Subcutaneous abdominal adipose tissue (tissue), 5 donors: ENCODE measurements around the gene TXLNB.

Source experiments
- H3K27ac ChIP-seq: one replicate; pipeline ENCODE4 v1.7.0; 2013; ENCODE audit warnings: low read depth, mild to moderate bottlenecking, inconsistent platforms, low read length, moderate library complexity
- H3K27me3 ChIP-seq, 5 donors: one replicate each; pipeline ENCODE4 v1.7.0; 2013; ENCODE audit warnings: low read length in 5 of 5, inconsistent platforms in 1 of 5; ENCODE audit not compliant: control insufficient read depth in 5 of 5, insufficient read depth in 4 of 5
- H3K36me3 ChIP-seq, 5 donors: one replicate each; pipeline ENCODE4 v1.7.0; 2013; ENCODE audit warnings: low read length in 5 of 5; ENCODE audit not compliant: control insufficient read depth in 5 of 5, insufficient read depth in 5 of 5
- H3K4me1 ChIP-seq, 5 donors: one replicate each; pipeline ENCODE4 v1.7.0; 2013; ENCODE audit warnings: low read length in 5 of 5, mild to moderate bottlenecking in 3 of 5, moderate library complexity in 1 of 5; ENCODE audit not compliant: control insufficient read depth in 5 of 5, insufficient read depth in 5 of 5
- H3K4me3 ChIP-seq, 5 donors: one replicate each; pipeline ENCODE4 v1.7.0; 2013; ENCODE audit warnings: low read length in 5 of 5, low read depth in 1 of 5
- H3K9ac ChIP-seq, 5 donors: one replicate each; pipeline ENCODE4 v1.7.0; 2013; ENCODE audit warnings: low read length in 5 of 5, mild to moderate bottlenecking in 4 of 5, moderate library complexity in 3 of 5
- H3K9me3 ChIP-seq, 5 donors: one replicate each; pipeline ENCODE4 v1.7.0; 2013; ENCODE audit warnings: low read length in 5 of 5; ENCODE audit not compliant: control insufficient read depth in 5 of 5
- donor health status: healthy.
- donor health status: healthy.
- donor health status: healthy.
- donor health status: healthy.
- donor health status: healthy.

Gene TXLNB

DNA sequence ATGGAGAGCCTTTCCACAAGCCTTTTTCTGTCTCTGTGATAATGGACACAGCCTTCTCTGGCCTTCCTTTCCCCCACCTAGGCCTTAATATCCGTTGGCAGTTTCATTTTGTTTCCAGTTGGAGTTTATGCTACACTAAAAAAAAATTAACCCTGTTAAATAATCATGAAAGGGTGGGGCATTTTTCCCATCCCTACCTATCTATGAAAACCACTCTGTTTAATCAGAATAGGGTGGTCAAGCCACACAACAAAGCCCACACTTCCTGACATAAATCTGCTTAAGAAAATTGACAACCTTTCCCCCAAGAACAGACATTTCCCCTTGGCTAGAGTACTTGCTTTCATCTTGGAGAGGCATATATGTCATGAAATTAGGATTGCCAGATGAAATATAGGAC, 14.2 kb downstream of the TXLNB start:
- H3K9me3 ChIP-seq, result no peaks in the 10 kb centered on the region
- no peak overlapping the region for H3K27ac ChIP-seq
- no peak overlapping the region for H3K4me3 ChIP-seq
- H3K27me3 ChIP-seq, result no peaks in the 10 kb centered on the region
- peaks cover 0 to 5% (median 0%) of the 10 kb centered on the region in 5 donors for H3K4me1 ChIP-seq
- H3K36me3 ChIP-seq, result no peaks in the 10 kb centered on the region
- no peak overlapping the region for H3K9ac ChIP-seq

DNA sequence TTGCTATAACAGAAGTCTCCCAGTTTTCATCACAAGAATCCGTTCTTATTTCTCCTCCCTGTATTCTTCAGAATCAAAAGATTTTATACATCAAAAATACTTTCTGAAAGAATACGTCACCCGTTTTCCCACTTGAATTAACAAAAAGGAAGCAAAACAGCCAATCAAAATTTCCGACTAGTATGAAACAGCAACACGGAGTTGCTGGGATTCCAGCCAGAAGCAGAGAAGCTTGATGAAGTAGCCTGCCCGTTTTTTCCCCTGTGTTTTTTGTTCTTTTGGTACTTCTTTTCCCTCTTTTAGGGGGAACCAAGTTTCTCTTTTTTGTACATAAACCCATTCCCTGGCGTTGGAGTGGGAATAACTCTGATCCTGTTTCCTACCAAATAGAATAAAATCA, 14.6 kb downstream of the TXLNB start:
- H3K9ac ChIP-seq, result no peak overlapping the region
- no peaks in the 10 kb centered on the region for H3K9me3 ChIP-seq
- no peak overlapping the region for H3K27ac ChIP-seq
- H3K27me3 ChIP-seq, result no peaks in the 10 kb centered on the region
- H3K36me3 ChIP-seq, result no peaks in the 10 kb centered on the region
- H3K4me1 ChIP-seq, result peaks cover 0 to 5% (median 0%) of the 10 kb centered on the region in 5 donors
- H3K4me3 ChIP-seq, result no peak overlapping the region

DNA sequence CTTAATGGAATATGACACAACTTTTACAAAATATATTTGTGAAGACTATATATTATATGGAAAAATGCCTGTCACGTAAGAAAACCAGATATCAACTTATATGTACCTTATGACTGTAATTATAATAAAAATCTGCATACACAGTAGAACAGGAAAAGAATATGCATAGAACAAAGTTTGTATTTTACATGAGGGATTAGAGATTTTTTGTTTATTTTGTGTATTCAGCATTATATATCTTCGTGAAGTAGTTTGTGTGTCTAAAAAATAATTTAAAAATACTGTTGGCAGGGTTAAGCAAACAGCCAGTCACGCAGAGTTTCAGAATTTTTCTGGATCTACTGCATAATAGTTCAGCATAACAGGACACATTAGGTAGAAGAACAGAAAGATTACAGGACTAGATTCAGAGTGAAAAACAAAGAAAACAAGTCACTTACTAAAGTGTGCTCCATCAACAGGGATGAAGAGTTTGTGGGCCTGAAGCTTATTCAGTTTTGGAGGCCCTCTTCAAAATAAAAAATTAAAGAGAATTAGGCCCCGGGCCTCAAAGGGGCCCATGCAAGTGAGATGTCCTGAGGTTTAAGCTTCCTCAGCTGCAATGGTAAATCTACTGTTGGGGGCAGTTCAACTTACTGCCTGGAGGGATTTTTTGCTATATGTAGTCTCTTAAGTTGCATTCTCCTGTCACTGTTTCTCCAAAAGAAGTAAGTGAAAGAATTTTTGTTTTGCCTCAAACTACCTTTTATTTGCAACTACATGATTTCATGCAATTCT, 16.3 kb downstream of the TXLNB start:
- Histone ChIP-seq H3K9me3 (no peaks in the 10 kb centered on the region), H3K27ac (no peak overlapping the region)

DNA sequence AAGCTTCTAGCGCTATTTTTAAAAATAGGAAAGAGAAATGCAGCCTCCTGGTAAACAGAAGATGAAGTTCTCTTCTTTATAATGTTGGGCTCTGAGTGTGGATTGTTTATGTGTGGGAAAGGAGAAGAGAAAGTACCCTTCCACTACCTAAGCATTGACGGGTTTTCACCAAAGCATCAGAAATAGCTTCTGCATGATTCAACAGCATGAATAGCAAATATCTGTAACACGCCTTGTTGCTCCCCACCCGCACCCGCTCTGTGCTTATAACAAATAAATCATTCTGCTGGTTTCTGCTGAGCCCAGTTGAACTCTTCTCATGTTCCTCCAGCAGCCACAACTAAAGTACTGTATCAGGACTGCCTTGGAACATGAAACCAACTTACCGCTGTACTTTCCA, 20.7 kb downstream of the TXLNB start:
- Histone ChIP-seq H3K4me1 (no peaks in the 10 kb centered on the region), H3K27me3 (no peaks in the 10 kb centered on the region), H3K9ac (no peak overlapping the region), H3K27ac (no peak overlapping the region), H3K4me3 (no peak overlapping the region), H3K9me3 (no peaks in the 10 kb centered on the region), H3K36me3 (no peaks in the 10 kb centered on the region)

More for the DNA sequence above, 16.3 kb downstream of the TXLNB start:
- Histone ChIP-seq H3K36me3 (no peaks in the 10 kb centered on the region), H3K4me1 (peaks cover 0 to 5% (median 0%) of the 10 kb centered on the region in 5 donors), H3K9ac (no peak overlapping the region), H3K27me3 (no peaks in the 10 kb centered on the region), H3K4me3 (no peak overlapping the region)

DNA sequence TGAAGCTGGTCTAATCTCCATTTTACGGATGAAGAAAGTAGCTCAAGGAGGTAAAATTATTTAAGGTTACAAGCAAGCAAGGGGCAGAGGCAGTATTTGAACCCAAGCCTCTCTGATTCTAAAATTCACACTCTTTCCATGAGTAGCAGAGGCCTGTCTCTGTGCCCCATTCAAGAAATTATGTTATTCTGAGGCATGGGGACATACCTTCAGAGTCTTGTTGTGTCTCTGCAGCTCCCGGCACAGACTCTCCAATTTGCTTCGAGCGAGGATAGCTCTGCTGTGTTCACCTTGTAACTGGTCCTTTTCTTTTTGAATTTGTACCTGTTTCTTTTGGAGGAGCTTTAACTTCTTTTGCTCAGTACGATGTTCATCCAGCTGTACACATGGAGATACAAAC, 21.5 kb downstream of the TXLNB start:
- H3K4me3 ChIP-seq, result no peak overlapping the region
- H3K9me3 ChIP-seq, result no peaks in the 10 kb centered on the region
- no peaks in the 10 kb centered on the region for H3K4me1 ChIP-seq
- no peak overlapping the region for H3K9ac ChIP-seq
- no peaks in the 10 kb centered on the region for H3K27me3 ChIP-seq
- H3K36me3 ChIP-seq, result no peaks in the 10 kb centered on the region
- H3K27ac ChIP-seq, result no peak overlapping the region

DNA sequence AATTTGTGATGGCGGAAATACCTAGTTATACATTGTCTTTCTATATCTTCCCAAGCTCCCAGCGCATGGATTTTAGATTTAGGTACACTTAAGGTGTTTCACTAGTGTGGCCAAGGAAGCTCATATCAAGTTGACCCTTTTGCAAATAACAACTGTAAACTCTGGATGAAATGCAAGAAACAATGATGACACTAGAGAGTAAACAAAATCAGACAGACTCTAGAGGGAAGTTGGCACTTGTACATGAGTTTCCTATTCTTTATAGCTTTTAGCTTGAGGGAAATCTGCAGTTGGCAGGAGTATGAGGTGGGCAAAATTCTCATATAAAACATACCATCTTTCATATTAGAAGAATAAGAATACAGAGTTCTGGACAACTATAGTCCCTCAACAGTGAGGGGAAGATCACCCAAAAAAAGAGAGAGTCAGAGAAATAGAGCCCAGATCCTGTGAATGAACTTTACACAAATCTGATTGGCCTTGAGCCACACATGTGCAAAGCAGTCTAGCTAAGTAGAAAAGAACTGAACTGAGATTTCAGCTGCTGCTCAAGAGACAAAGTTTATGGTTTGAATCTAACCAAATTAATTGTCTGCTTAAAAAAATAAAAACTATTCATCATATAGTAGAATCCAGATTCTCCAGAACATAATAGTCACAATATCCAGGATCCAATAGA, 26.1 kb downstream of the TXLNB start:
- Histone ChIP-seq H3K9ac (no peak overlapping the region), H3K27me3 (no peaks in the 10 kb centered on the region), H3K4me1 (peaks cover 0 to 8% (median 0%) of the 10 kb centered on the region in 5 donors), H3K4me3 (no peak overlapping the region), H3K27ac (no peak overlapping the region), H3K36me3 (no peaks in the 10 kb centered on the region), H3K9me3 (no peaks in the 10 kb centered on the region)

DNA sequence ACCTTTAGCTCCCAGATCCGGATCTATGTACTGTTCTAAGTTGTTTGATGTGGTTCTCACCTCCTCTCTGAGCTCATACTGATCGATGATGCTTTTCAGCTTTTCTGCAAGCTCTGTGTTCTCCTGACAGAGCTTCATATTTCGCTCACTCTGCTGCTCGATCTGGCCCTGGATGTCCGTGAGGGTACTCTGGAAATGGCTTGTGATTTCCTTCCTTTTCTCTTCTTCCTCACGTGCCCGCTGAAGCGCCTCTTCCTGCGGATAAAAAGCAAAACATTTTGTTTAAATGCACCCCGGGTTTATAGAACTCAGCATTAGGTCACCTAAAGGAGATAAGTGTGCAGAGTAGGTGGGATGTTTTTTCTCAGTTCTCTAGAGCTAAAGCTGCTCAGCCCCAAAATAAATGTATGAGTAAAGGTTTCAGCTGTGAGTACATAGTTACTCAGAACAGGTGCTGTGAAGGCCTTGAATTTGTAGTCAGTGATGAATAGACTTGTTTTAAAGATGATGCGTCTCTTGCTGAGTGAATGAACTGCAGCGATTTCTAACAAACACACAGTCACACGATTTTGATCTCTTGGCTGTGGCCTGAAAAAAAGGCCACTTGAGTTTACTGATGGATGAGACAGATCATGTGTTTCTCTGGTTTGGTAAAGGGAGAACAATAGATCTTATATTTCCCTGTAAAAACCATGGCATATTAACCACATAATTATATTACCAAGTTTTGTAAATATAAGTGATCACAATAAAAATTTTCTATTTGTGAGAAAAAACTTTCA, 29.1 kb downstream of the TXLNB start:
- Histone ChIP-seq H3K4me1 (peaks cover 0 to 8% (median 0%) of the 10 kb centered on the region in 5 donors), H3K27ac (no peak overlapping the region), H3K4me3 (no peak overlapping the region), H3K9me3 (no peaks in the 10 kb centered on the region), H3K27me3 (no peaks in the 10 kb centered on the region), H3K9ac (no peak overlapping the region), H3K36me3 (no peaks in the 10 kb centered on the region)

DNA sequence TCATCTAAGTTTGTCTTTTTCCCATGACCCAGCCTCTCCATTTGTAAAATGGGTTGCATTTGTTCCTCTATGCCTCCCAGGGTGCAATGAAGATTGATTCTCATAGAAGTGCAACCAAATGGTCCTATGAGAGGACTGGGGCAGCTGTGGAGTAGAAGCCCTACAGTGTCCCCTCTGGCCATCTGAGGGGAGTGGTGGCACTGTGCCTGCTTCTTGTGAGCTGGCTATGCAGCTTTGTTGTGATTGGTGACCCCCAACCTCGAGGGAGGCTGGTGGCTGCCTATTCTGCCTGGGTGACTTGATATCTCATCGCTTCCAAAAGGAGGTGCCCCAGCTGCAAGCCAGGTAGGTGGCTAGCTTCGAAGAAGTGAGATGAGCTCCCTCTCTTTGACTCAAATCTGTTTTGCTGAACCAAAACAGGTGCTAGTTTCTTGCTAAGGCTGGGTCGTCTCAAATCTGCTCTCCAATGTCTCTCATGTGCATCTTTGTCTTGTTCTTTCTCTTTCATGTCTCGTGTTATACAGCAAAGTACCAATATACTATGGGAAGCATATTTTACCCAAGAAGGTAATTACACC, 33.9 kb downstream of the TXLNB start:
- no peaks in the 10 kb centered on the region for H3K27me3 ChIP-seq
- H3K4me3 ChIP-seq, result no peak overlapping the region
- H3K36me3 ChIP-seq, result no peaks in the 10 kb centered on the region
- H3K27ac ChIP-seq, result no peak overlapping the region
- no peaks in the 10 kb centered on the region for H3K9me3 ChIP-seq
- peaks cover 0 to 8% (median 0%) of the 10 kb centered on the region in 5 donors for H3K4me1 ChIP-seq
- H3K9ac ChIP-seq, result no peak overlapping the region

DNA sequence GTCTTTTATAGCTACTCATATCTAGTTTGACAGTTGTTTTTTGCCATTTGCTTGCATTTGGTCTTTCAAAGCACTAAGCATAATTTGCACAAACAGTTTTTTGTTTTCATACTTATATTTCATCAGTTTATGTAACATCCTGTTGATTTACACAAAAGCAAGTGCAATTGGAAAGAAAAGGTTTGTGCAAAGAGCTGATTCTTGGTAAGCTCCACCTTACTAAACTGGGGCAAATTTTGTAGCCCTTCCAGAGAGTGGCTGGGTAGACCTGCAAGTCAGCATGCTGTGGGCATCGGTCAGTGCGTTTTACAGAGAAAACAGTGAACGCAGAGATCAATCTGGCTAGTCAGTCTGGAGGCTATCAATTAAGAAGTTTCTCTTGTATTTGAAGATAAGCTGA, 34.5 kb downstream of the TXLNB start:
- Histone ChIP-seq H3K9ac (no peak overlapping the region), H3K4me3 (no peak overlapping the region), H3K36me3 (no peaks in the 10 kb centered on the region), H3K27ac (no peak overlapping the region), H3K9me3 (no peaks in the 10 kb centered on the region), H3K4me1 (peaks cover 0 to 3% (median 0%) of the 10 kb centered on the region in 5 donors), H3K27me3 (no peaks in the 10 kb centered on the region)
